ENCODE measurements around the gene SYT5. TPM values are rescaled to one million over a fixed set of nuclear protein-coding genes. Genes with fewer than 3 reads are reported as not detected.

Gene SYT5
- total and polyA plus RNA-seq, 9 of the 15 experiments (the other 6 are each of a cell fraction or from before 2014, with no cell fraction given) = 1.3 to 20.9 (median 8.8) TPM

GRCh38 chr19:55152017-55152416 is 28.1 kb downstream of the SYT5 start (continued):
- TF ChIP-seq NONO (IDR thresholded peaks at IDR 0.05; ENCODE audit: low read depth in 2 of 2, low read length in 1 of 2) (no peak), EHMT2 (IDR thresholded peaks at IDR 0.05) (peak; percentile 91), ZNF398 (CRISPR knock-in tag; IDR thresholded peaks at IDR 0.05) (no peak), NFRKB (IDR thresholded peaks at IDR 0.05; ENCODE audit: low read depth) (peak; percentile 64; the same call in 1 of the 2 replicates), SAFB2 (IDR thresholded peaks at IDR 0.05; ENCODE audit: borderline replicate concordance, low read depth, low read length, severe bottlenecking) (no peak), ZNF395 (CRISPR knock-in tag; IDR thresholded peaks at IDR 0.05) (no peak), MIER1 (IDR thresholded peaks at IDR 0.05; ENCODE audit: low read depth) (0 out of 2 replicates have a peak, but pooled peaks have one; percentile 62), HNRNPL (IDR thresholded peaks at IDR 0.05; ENCODE audit: low read depth, low read length) (no peak), ZNF280A (IDR thresholded peaks at IDR 0.05; ENCODE audit: low read depth, partially characterized antibody) (no peak), THRAP3 (IDR thresholded peaks at IDR 0.05; ENCODE audit: borderline replicate concordance) (peak; percentile 98), ZNF263 (CRISPR knock-in tag; IDR thresholded peaks at IDR 0.05; ENCODE audit: borderline replicate concordance) (no peak), ZNF175 (CRISPR knock-in tag; IDR thresholded peaks at IDR 0.05; ENCODE audit: low read depth) (no peak), ZNF124 (CRISPR knock-in tag; IDR thresholded peaks at IDR 0.05) (no peak), HLTF (IDR thresholded peaks at IDR 0.05) (no peak)
- TF ChIP-seq, protein P1, sequence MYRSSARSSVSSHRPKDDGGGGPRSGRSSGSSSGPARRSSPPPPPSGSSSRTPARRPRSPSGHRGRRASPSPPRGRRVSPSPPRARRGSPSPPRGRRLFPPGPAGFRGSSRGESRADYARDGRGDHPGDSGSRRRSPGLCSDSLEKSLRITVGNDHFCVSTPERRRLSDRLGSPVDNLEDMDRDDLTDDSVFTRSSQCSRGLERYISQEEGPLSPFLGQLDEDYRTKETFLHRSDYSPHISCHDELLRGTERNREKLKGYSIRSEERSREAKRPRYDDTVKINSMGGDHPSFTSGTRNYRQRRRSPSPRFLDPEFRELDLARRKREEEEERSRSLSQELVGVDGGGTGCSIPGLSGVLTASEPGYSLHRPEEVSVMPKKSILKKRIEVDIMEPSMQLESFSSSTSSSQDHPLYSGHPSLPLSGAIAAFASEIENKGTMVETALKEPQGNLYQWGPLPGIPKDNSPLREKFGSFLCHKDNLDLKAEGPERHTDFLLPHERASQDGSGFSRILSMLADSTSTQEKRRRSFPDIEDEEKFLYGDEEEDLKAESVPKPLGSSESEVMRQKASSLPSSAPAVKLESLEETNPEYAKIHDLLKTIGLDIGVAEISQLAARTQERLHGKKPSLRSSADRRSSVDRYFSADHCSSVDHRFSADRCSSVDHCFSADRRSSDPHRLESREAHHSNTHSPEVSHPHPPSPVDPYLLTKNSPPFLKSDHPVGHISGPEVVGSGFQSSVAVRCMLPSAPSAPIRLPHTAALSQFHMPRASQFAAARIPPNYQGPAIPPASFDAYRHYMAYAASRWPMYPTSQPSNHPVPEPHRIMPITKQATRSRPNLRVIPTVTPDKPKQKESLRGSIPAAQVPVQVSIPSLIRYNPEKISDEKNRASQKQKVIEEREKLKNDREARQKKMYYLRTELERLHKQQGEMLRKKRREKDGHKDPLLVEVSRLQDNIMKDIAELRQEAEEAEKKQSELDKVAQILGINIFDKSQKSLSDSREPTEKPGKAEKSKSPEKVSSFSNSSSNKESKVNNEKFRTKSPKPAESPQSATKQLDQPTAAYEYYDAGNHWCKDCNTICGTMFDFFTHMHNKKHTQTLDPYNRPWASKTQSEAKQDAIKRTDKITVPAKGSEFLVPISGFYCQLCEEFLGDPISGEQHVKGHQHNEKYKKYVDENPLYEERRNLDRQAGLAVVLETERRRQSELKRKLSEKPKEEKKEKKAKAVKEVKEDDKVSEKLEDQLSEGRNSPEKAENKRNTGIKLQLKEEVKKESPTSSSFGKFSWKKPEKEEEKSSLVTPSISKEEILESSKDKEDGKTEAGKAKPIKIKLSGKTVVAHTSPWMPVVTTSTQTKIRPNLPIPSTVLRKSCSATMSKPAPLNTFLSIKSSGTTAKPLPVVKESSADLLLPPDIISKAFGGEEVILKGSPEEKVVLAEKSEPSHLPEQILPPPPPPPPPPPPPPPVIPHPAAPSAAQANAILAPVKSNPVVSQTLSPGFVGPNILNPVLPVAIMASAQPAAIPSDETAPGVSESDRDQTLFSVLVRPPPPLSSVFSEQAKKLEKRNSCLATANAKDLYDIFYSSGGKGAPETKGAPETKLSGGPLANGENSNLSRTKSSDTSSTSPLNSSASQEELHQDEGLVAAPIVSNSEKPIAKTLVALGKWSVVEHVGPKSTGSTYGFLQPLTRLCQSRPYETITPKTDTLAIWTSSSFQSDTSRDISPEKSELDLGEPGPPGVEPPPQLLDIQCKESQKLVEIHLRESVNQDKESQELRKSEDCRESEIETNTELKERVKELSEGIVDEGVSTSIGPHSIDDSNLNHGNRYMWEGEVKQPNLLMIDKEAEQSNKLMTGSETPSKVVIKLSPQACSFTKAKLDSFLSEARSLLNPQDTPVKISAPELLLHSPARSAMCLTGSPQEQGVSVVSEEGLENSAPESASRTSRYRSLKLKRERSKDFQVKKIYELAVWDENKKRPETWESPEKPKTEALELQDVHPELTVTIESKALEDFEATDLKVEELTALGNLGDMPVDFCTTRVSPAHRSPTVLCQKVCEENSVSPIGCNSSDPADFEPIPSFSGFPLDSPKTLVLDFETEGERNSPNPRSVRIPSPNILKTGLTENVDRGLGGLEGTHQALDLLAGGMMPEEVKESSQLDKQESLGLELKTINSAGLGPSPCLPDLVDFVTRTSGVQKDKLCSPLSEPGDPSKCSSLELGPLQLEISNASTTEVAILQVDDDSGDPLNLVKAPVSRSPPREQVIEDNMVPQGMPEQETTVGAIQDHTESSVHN (IDR thresholded peaks at IDR 0.05; ENCODE audit: borderline replicate concordance in 1 of 2, low read depth in 1 of 2) = no peak
